HG02623 (cell line): ENCODE data around the gene SLC43A1.
"Not testable (repeated sequence)": the region's sequence is repeated elsewhere in the genome, so short reads cannot be mapped to it uniquely, and the experiment has no call there.

Experiments used
- ATAC-seq: cut with Tn5 transposase; IDR thresholded peaks from one replicate; pipeline ENCODE4 v1.9.1; 2021; ENCODE audit warnings: moderate library complexity; ENCODE audit not compliant: unreplicated experiment

The SLC43A1 gene

DNA sequence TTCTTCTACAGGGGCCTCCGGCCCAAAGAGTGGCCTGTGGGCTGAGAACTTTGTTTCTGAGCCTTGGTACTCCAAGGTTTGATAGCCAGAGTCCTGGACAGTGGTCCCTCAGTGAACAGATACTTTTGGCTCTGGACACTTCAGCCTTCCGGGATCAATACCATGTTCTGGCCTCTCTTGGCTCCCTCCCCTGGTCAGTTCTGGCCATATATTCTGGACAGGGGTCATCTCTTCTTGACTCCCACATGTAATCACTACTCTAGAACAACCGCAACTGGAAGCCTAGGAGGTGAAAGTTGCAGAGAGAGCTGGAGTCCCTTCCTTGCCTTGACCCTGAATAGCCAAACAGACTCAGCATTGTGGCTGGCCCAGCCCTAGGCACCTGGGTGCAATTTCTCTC is 52.9 kb downstream of the SLC43A1 start:
- ATAC-seq: no peak

DNA sequence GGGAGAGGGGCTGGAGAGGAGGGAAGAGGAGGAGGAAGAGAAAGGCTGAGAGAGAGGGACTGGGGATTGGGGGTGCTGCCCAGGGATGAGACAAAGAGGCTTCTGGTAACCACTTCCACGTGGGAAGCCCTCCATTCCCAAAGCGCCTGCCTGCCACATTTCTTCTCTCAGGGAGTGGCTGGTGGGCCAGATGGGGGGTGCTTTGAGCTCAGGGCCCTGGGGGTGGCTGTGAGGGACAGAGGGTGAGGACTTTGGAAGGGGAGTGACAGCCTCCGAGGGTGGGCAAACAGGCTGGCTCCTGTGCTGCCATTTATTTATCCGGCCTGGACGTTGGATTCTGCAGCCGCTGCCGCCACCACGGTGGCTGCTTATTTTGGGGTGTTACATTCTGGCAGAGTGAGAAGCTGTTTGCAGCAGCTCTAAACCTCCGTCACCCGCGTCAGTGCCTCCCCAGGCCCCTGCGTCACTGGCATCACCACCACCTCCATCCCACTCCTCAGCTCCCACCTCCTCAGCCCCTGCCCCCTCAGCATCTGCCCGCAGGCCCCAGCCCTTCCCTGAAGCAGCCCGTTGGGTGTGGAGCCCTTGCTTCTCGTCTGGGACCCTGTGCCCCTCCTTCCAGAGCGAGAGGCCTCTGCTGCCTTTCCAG is 53.5 kb downstream of the SLC43A1 start:
- no peak for ATAC-seq

- ATAC-seq: no peak
These were observed 54.4 kb downstream of the SLC43A1 start for GRCh38 chr11:57460758-57461749.

GRCh38 chr11:57460022-57460757 is 55.3 kb downstream of the SLC43A1 start, which contains the start of gene RTN4RL2:
RTN4RL2 (plus strand) TSS chr11:57460528; CDS start chr11:57460866, 338 bp downstream.
- no peak for ATAC-seq

DNA sequence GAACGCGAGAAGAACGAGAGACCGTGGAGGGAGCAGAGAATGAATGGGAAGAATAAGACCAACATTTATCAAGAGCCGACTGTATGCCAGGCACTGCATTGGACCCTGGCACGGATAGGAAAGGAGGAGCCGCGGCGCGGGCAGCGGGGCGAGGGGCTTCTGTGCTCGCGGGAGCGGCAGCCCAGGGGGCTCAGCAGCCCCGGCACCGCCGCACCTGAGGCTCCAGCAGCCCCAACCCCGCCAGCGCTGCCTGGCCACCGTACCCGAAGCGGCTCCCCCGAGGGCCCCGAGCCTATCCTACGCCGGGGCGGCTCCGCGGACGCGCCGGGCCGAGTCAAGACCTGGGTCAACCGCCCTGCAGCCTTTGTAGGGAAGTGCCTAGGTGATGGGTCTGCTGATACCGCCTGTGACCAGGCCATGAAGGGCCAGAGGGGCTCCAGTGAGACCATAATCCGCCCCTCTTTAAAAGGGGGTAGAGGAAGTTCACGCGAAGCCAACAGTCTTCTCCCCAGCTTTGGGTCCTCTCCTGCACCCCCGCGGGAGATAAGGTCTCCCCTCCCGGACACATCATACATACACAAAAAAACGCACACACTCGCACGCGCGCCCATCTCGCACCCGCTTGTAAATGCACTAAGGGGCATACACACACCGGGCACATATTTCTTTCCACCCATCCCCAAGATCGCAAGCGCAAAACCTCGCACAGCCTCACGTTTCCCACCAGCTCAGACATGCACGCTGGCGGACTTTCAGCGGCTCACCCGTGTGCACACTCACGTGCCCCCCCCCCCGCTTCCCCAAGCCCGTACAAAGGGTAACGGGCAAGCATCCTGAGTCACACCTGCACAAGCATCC is 56.1 kb downstream of the SLC43A1 start:
- no peak for ATAC-seq

- no peak for ATAC-seq
These were observed 56.9 kb downstream of the SLC43A1 start for GRCh38 chr11:57458410-57459163.

GRCh38 chr11:57458060-57458409 is 57.5 kb downstream of the SLC43A1 start:
- ATAC-seq: no peak

DNA sequence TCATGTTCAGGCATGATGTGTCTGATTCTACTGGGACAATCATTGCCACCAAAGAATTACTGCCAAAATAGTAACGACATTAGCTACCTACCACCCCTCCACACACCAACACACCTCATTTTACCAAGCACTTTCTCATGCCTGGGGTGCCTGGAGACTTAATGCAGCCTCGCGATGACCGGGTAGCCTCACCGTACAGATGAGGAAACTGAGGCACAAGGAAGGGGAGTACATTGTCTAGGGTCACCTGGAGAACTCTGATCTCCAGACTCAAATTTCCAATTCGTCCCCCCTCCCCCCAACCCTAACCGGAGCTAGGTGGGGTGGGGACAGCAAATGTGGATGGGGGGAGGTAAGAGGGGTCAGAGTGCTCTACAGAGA is 57.9 kb downstream of the SLC43A1 start:
- ATAC-seq: peak; percentile 15

- ATAC-seq: peak; percentile 55
These were observed 58.4 kb downstream of the SLC43A1 start for GRCh38 chr11:57456960-57457642.

- no peak for ATAC-seq
These were observed 61.8 kb downstream of the SLC43A1 start for GRCh38 chr11:57453543-57454177.

- no peak for ATAC-seq
These were observed 69.4 kb downstream of the SLC43A1 start for GRCh38 chr11:57446055-57446454.

DNA sequence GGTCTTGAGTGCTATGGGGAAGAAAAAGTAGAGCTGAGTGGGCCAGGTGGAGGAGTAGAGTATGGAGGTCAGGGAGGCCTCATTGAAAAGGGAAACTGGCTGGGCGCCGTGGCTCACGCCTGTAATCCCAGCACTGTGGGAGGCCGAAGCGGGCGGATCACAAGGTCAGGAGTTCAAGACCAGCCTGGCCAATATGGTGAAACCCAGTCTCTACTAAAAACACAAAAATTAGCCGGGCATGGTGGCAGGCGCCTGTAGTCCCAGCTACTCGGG is 70.4 kb downstream of the SLC43A1 start:
- not testable (repeated sequence) for ATAC-seq

DNA sequence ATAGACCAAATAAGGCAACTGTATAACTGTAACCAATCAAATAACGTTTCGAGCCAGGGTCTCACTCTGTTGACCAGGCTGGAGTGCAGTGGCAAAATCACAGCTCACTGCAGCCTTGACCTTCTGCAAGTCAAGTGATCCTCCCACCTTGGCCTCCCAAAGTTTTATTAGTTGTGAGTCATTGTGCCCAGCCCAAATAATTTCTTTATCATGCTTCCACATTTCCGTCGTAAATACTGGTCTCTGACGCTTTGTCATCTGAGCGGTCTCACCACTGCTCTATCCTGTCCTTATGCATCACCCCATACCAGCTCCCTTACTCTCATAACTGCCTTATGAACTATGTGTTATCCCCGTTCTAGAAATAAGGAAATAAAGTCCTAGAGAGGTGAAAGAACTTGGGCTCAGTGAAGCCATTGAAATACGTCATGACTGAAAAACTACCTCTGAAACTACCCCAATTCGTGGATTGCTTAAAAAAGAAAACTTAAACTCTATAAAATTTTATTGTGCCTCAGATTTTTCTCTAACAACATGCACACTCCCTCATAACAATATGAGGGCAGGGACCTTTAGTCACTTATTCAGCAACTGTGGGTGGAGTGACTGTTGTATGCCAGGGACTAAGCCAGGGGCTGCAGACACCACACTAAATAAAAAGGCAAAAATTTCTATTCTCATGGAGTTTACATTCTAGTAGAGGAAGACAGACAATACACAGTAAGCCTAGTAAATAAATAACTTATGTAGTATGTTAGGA is 71.0 kb downstream of the SLC43A1 start:
- ATAC-seq: no peak

DNA sequence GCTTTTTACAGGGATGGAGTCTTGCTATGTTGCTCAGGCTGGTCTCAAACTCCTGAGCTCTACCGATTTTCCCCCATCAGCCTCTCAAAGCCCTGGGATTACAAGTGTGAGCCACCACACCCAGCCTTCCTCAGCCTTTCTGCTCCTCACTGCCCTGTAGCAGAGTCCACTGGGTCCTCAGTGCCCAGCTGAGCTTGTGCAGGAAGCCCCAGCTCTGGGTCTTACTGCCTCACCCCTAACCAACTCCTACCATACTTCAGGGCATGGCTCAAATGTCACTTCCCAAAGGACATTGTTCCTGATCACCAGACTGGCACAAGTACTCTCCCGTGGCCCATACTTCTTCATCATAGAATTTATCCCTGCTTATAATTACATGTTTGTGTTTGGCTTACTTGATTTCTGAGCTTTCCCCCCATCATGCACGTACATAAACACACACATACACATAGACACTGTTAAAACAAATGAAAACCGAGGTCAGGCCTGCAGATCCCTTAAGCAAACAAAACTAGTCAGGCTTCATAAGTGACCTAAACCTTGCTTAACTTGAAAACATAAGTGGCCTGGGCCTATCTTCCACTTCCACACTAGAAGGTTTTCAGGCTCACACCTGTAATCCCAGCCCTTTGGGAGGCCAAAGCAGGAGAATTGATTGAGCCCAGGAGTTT is 74.6 kb downstream of the SLC43A1 start:
- no peak for ATAC-seq

DNA sequence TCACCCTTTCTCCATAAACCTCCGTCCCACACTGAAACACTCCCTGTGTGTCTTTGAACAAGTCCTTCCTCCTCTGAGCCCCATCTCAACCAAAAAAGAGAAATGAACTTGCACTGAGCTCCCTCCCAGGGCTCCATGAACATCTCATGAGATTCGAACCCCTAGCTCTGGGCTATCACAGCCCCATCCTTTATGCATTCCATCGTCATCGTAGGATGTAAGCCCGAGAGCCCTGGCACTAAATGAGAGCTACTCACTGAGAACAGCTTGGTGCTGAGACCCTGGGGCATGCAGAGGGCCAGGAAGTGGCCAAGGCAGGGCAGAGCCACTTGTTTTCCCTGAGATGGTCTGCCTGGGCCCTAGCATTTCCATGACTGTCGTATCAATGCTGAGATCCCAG is 75.7 kb downstream of the SLC43A1 start:
- no peak for ATAC-seq

DNA sequence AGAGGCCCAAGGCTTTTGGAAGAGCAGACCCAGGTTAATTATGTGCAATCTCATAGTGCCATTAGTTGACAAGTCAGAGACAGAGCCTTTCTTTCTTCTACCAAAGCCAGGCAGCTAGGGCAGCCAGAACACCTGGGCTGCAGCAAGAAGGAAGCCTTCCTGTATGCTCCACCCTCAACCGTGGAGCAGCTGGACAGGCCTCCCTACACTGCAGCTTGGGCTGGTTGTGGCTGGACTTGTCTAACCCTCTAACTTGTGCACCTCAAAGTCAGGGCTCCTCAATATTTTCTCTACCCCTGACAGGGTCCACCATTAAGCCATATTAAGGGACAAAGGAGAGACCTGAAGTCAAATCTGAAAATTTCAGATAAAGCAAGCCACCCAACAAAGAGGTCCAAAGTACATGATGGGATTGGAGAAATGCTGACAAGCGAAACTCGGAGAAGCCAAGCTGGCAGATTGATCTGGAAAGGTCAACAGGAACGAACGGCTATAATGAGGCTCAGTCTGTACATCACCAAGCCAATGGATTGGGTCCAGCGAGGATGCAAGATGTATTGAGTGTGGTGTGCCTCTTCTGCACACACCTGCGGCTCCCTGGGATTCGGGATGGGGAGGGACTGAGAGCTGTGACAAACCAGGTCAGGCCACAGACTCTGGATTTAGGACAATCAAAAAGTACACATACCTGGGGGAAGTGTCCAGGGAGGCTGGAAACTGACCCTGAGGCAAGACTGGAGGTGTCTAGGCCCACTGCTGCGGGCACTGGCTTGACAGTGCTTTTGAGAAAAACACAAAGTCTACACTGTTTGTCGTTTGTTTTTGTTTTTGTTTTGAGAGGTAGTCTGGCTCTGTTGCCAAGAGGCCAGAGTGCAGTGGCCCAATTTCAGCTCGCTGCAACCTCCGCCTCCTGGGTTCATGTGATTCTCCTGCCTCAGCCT is 76.9 kb downstream of the SLC43A1 start:
- no peak for ATAC-seq

- no peak for ATAC-seq
These were observed 79.5 kb downstream of the SLC43A1 start for GRCh38 chr11:57436031-57436430.
